ENCODE results near the gene CYTH2. TPM values are rescaled to one million over a fixed set of nuclear protein-coding genes. Genes with fewer than 3 reads are reported as not detected.

Gene CYTH2
- total and polyA plus RNA-seq, 2 experiments from 2014 or later, result 41.1 to 60.4 TPM

GRCh38 chr19:48514123-48514458 is 44.9 kb downstream of the CYTH2 start:
- H3K36me3 Mint-ChIP-seq (ENCODE audit: low read depth), result no peaks in the 10 kb centered on the region
- H3K4me1 Mint-ChIP-seq, result peaks cover 27% of the 10 kb centered on the region
- peak overlapping the region; percentile 86 for H3K4me2 ChIP-seq
- H3K27me3 ChIP-seq (ENCODE audit: insufficient read depth), result peaks cover 11% of the 10 kb centered on the region
- H3K4me1 ChIP-seq (ENCODE audit: insufficient read depth), result no peaks in the 10 kb centered on the region
- no peaks in the 10 kb centered on the region for H4K20me1 ChIP-seq (replicated peaks; ENCODE audit: insufficient read depth)
- DNase-seq (ENCODE audit: low spot score) (no peak), ATAC-seq (no peak)
- peaks cover 21% of the 10 kb centered on the region for H3K27me3 Mint-ChIP-seq (ENCODE audit: insufficient read depth, low read depth, poor library complexity)
- peak overlapping the region; percentile 57 for H2AFZ ChIP-seq
- H3K36me3 ChIP-seq (ENCODE audit: insufficient read depth), result no peaks in the 10 kb centered on the region
- no peaks in the 10 kb centered on the region for H3K9me2 ChIP-seq (ENCODE audit: insufficient read depth)
- peaks cover 12% of the 10 kb centered on the region; the same call in 1 of the 2 replicates for H3F3A ChIP-seq (replicated peaks; ENCODE audit: low read depth)
- TF ChIP-seq EZH2 (IDR thresholded peaks at IDR 0.05; ENCODE audit: low read depth, unreplicated experiment) (no peak), CREB1 (CRISPR knock-in tag; IDR thresholded peaks at IDR 0.05; ENCODE audit: low read depth) (no peak), NANOG (IDR thresholded peaks at IDR 0.05; ENCODE audit: borderline replicate concordance) (no peak), JUNB (IDR thresholded peaks at IDR 0.05; ENCODE audit: unreplicated experiment) (no peak), CTCF (conservative IDR thresholded peaks at IDR 0.05; ENCODE audit: low read depth in 2 of 2) (no peak), EZH2phosphoT487 (IDR thresholded peaks at IDR 0.05; ENCODE audit: unreplicated experiment) (no peak), POLR2AphosphoS5 (IDR thresholded peaks at IDR 0.05; ENCODE audit: low read depth) (no peak), ZNF114 (CRISPR knock-in tag; IDR thresholded peaks at IDR 0.05) (no peak), ZNF331 (CRISPR knock-in tag; IDR thresholded peaks at IDR 0.05; ENCODE audit: low read depth) (no peak)
- TF ChIP-seq, protein P1, sequence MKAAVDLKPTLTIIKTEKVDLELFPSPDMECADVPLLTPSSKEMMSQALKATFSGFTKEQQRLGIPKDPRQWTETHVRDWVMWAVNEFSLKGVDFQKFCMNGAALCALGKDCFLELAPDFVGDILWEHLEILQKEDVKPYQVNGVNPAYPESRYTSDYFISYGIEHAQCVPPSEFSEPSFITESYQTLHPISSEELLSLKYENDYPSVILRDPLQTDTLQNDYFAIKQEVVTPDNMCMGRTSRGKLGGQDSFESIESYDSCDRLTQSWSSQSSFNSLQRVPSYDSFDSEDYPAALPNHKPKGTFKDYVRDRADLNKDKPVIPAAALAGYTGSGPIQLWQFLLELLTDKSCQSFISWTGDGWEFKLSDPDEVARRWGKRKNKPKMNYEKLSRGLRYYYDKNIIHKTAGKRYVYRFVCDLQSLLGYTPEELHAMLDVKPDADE (IDR thresholded peaks at IDR 0.05), result no peak
- TF ChIP-seq, protein P2, sequence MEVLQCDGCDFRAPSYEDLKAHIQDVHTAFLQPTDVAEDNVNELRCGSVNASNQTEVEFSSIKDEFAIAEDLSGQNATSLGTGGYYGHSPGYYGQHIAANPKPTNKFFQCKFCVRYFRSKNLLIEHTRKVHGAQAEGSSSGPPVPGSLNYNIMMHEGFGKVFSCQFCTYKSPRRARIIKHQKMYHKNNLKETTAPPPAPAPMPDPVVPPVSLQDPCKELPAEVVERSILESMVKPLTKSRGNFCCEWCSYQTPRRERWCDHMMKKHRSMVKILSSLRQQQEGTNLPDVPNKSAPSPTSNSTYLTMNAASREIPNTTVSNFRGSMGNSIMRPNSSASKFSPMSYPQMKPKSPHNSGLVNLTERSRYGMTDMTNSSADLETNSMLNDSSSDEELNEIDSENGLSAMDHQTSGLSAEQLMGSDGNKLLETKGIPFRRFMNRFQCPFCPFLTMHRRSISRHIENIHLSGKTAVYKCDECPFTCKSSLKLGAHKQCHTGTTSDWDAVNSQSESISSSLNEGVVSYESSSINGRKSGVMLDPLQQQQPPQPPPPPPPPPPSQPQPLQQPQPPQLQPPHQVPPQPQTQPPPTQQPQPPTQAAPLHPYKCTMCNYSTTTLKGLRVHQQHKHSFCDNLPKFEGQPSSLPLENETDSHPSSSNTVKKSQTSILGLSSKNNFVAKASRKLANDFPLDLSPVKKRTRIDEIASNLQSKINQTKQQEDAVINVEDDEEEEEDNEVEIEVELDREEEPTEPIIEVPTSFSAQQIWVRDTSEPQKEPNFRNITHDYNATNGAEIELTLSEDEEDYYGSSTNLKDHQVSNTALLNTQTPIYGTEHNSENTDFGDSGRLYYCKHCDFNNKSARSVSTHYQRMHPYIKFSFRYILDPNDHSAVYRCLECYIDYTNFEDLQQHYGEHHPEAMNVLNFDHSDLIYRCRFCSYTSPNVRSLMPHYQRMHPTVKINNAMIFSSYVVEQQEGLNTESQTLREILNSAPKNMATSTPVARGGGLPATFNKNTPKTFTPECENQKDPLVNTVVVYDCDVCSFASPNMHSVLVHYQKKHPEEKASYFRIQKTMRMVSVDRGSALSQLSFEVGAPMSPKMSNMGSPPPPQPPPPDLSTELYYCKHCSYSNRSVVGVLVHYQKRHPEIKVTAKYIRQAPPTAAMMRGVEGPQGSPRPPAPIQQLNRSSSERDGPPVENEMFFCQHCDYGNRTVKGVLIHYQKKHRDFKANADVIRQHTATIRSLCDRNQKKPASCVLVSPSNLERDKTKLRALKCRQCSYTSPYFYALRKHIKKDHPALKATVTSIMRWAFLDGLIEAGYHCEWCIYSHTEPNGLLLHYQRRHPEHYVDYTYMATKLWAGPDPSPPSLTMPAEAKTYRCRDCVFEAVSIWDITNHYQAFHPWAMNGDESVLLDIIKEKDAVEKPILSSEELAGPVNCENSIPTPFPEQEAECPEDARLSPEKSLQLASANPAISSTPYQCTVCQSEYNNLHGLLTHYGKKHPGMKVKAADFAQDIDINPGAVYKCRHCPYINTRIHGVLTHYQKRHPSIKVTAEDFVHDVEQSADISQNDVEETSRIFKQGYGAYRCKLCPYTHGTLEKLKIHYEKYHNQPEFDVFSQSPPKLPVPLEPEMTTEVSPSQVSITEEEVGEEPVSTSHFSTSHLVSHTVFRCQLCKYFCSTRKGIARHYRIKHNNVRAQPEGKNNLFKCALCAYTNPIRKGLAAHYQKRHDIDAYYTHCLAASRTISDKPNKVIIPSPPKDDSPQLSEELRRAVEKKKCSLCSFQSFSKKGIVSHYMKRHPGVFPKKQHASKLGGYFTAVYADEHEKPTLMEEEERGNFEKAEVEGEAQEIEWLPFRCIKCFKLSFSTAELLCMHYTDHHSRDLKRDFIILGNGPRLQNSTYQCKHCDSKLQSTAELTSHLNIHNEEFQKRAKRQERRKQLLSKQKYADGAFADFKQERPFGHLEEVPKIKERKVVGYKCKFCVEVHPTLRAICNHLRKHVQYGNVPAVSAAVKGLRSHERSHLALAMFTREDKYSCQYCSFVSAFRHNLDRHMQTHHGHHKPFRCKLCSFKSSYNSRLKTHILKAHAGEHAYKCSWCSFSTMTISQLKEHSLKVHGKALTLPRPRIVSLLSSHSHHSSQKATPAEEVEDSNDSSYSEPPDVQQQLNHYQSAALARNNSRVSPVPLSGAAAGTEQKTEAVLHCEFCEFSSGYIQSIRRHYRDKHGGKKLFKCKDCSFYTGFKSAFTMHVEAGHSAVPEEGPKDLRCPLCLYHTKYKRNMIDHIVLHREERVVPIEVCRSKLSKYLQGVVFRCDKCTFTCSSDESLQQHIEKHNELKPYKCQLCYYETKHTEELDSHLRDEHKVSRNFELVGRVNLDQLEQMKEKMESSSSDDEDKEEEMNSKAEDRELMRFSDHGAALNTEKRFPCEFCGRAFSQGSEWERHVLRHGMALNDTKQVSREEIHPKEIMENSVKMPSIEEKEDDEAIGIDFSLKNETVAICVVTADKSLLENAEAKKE (CRISPR knock-in tag; IDR thresholded peaks at IDR 0.05), result no peak
- TF ChIP-seq, protein P3, sequence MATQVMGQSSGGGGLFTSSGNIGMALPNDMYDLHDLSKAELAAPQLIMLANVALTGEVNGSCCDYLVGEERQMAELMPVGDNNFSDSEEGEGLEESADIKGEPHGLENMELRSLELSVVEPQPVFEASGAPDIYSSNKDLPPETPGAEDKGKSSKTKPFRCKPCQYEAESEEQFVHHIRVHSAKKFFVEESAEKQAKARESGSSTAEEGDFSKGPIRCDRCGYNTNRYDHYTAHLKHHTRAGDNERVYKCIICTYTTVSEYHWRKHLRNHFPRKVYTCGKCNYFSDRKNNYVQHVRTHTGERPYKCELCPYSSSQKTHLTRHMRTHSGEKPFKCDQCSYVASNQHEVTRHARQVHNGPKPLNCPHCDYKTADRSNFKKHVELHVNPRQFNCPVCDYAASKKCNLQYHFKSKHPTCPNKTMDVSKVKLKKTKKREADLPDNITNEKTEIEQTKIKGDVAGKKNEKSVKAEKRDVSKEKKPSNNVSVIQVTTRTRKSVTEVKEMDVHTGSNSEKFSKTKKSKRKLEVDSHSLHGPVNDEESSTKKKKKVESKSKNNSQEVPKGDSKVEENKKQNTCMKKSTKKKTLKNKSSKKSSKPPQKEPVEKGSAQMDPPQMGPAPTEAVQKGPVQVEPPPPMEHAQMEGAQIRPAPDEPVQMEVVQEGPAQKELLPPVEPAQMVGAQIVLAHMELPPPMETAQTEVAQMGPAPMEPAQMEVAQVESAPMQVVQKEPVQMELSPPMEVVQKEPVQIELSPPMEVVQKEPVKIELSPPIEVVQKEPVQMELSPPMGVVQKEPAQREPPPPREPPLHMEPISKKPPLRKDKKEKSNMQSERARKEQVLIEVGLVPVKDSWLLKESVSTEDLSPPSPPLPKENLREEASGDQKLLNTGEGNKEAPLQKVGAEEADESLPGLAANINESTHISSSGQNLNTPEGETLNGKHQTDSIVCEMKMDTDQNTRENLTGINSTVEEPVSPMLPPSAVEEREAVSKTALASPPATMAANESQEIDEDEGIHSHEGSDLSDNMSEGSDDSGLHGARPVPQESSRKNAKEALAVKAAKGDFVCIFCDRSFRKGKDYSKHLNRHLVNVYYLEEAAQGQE (IDR thresholded peaks at IDR 0.05; ENCODE audit: unreplicated experiment), result no peak
- no peaks in the 10 kb centered on the region for H3K79me2 ChIP-seq (replicated peaks; ENCODE audit: insufficient read depth)
- peak overlapping the region; percentile 90 for H3K4me3 ChIP-seq
- H3K4me3 Mint-ChIP-seq, result no peak overlapping the region
- 0 out of 2 replicates have a peak overlapping the region, but pooled peaks have one; percentile 71 for H3K27ac Mint-ChIP-seq
- H3K9me3 Mint-ChIP-seq, result no peaks in the 10 kb centered on the region
- H3K27ac ChIP-seq (ENCODE audit: low read depth), result no peak overlapping the region

Data from GM23338 (cell line).